A673 (cell line): ENCODE results near the gene YKT6. TPM values are rescaled to one million over a fixed set of nuclear protein-coding genes. Genes with fewer than 3 reads are reported as not detected.

Experiments
- BruUV-seq: library from RNA; stranded (reverse); fragments of 400-500 nt; replicated peaks from 2 replicates; lab custom pipeline; 2021; lab: Mats Ljungman, UMichigan
- CTCF ChIA-PET: fragments of 300-600 bp; sonication (Branson Sonifier 250); formaldehyde crosslinking; loops from one replicate; lab custom pipeline; 2022; ENCODE audit warnings: antibody characterized with exemption; lab: Charles Lee
- POLR2A ChIA-PET: fragments of 300-600 bp; sonication (Branson Sonifier 250); formaldehyde crosslinking; loops from one replicate; lab custom pipeline; 2022; ENCODE audit warnings: antibody characterized with exemption; ENCODE audit not compliant: low non-redundant PET; lab: Charles Lee
- DNase-seq: peaks from one replicate; pipeline ENCODE4 v3.0.0-alpha.2; 2015; ENCODE audit warnings: low spot score
- H3K27ac ChIP-seq: fragments of 200-600 bp; sonication (generic); 2 replicates; pipeline ENCODE4 v1.5.1; 2016; ENCODE audit warnings: mixed run types, low read depth, mild to moderate bottlenecking, mixed read lengths, antibody characterized with exemption, low read length; ENCODE audit not compliant: poor library complexity, severe bottlenecking
- H3K27me3 ChIP-seq: fragments of 200-600 bp; sonication (generic); replicated peaks from 2 replicates; pipeline ENCODE4 v1.6.1; 2017; ENCODE audit warnings: mixed run types, low read depth, mild to moderate bottlenecking, mixed read lengths, antibody characterized with exemption, low read length; ENCODE audit not compliant: insufficient read depth, poor library complexity
- H3K36me3 ChIP-seq: fragments of 200-600 bp; sonication (generic); 2 replicates; pipeline ENCODE4 v1.6.1; 2016; ENCODE audit warnings: mixed run types, mild to moderate bottlenecking, mixed read lengths, antibody characterized with exemption, low read length; ENCODE audit not compliant: insufficient read depth, poor library complexity, severe bottlenecking
- H3K4me1 ChIP-seq: fragments of 200-600 bp; sonication (generic); 2 replicates; pipeline ENCODE4 v1.6.1; 2017; ENCODE audit warnings: mixed run types, mild to moderate bottlenecking, mixed read lengths, antibody characterized with exemption, low read length; ENCODE audit not compliant: insufficient read depth, poor library complexity, severe bottlenecking
- H3K4me3 ChIP-seq: fragments of 200-600 bp; sonication (generic); 2 replicates; pipeline ENCODE4 v1.5.1; 2016; ENCODE audit warnings: low read depth, mixed run types, mild to moderate bottlenecking, mixed read lengths, low read length; ENCODE audit not compliant: poor library complexity, severe bottlenecking
- H3K9me3 ChIP-seq: fragments of 200-600 bp; sonication (generic); 2 replicates; pipeline ENCODE4 v1.6.1; 2016; ENCODE audit warnings: mixed run types, low read depth, mild to moderate bottlenecking, mixed read lengths, antibody characterized with exemption, low read length; ENCODE audit not compliant: poor library complexity, severe bottlenecking
- EZH2 ChIP-seq: fragments of 200-600 bp; sonication (generic); IDR thresholded peaks from 2 replicates; pipeline ENCODE4 v1.6.1; 2017; ENCODE audit warnings: borderline replicate concordance, low read depth, mild to moderate bottlenecking, mixed read lengths, antibody characterized with exemption, low read length; ENCODE audit not compliant: poor library complexity, severe bottlenecking
- intact Hi-C: fragments of 100-400 bp; cut with micrococcal nuclease; formaldehyde crosslinking; loops from one replicate; pipeline ENCODE4 v1.10.0; 2022; ENCODE audit not compliant: unreplicated experiment
- total RNA-seq: library from RNA; stranded (reverse); gene quantifications from 2 replicates; pipeline ENCODE4 v1.2.3, GENCODE V29; 2021
- TF ChIP-seq, protein P1 (sequence below): fragments of 300-800, 200-600 bp; sonication (generic); conservative IDR thresholded peaks from 2 replicates; pipeline ENCODE4 v1.5.1; 2017; ENCODE audit warnings: low read depth, mild to moderate bottlenecking, antibody characterized with exemption, low read length, moderate library complexity, mixed read lengths

The YKT6 gene
- total RNA-seq, 1 experiment from 2014 or later = 140 TPM

DNA sequence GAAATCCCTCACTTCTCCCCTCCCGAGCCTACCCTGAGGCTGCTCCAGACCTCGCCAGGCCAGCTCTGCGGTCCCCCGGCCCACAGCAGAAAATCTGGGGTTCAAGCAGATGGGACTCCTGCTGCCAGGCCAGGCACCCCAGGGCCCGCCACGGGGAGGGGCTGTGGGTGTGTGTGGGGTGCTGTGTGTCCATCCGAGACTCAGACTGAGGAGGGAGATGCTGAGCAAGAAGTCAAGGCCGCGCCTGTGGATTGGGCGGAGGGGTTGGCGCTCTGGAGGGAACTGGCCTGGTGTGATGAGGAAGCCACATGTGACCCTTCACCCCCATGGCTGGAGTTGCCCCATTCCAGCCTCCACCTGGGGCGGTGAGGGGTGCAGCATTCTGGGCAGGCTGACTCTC is 51.1 kb downstream of the YKT6 start:
- H3K27ac ChIP-seq = no peak overlapping the region
- H3K4me3 ChIP-seq = no peak overlapping the region
- DNase-seq = no peak
- ChIA-PET CTCF (no interaction called here), POLR2A (no interaction called here)
- H3K27me3 ChIP-seq = no peaks in the 10 kb centered on the region
- intact Hi-C loops = no loop called here
- no peaks in the 10 kb centered on the region for H3K9me3 ChIP-seq
- TF ChIP-seq, protein P1, sequence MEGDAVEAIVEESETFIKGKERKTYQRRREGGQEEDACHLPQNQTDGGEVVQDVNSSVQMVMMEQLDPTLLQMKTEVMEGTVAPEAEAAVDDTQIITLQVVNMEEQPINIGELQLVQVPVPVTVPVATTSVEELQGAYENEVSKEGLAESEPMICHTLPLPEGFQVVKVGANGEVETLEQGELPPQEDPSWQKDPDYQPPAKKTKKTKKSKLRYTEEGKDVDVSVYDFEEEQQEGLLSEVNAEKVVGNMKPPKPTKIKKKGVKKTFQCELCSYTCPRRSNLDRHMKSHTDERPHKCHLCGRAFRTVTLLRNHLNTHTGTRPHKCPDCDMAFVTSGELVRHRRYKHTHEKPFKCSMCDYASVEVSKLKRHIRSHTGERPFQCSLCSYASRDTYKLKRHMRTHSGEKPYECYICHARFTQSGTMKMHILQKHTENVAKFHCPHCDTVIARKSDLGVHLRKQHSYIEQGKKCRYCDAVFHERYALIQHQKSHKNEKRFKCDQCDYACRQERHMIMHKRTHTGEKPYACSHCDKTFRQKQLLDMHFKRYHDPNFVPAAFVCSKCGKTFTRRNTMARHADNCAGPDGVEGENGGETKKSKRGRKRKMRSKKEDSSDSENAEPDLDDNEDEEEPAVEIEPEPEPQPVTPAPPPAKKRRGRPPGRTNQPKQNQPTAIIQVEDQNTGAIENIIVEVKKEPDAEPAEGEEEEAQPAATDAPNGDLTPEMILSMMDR = no peak
- TF ChIP-seq EZH2 = no peak
- BruUV-seq = no TSS peak
- no peaks in the 10 kb centered on the region for H3K4me1 ChIP-seq
- H3K36me3 ChIP-seq = no peaks in the 10 kb centered on the region

DNA sequence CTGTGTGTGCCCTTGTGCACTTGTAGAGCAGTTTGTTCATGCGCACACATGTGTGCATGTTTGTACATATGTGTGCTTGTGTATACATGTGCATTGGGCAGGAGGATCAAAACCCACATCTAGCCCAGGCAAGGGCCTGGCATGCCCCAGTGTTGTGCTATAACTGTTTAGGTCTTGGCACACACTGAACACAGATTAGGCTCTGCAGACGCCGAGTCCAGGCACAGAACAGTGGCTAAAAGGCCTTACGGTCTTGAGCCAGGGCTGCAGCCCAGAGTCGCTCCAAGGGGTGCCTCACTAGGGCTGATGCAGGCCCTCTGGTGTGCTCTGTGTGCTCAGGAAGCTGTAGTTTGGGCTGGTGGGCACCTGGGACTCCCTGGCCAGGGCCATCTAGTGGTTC is 55.7 kb downstream of the YKT6 start:
- ChIA-PET CTCF (no interaction called here), POLR2A (no interaction called here)
- Histone ChIP-seq H3K36me3 (no peaks in the 10 kb centered on the region), H3K27ac (no peak overlapping the region), H3K27me3 (no peaks in the 10 kb centered on the region), H3K4me1 (peaks cover 13% of the 10 kb centered on the region), H3K9me3 (no peaks in the 10 kb centered on the region), H3K4me3 (no peak overlapping the region)
- intact Hi-C loops = no loop called here
- no peak for DNase-seq
- TF ChIP-seq, protein P1 = no peak
- no peak for TF ChIP-seq EZH2
- no TSS peak for BruUV-seq

DNA sequence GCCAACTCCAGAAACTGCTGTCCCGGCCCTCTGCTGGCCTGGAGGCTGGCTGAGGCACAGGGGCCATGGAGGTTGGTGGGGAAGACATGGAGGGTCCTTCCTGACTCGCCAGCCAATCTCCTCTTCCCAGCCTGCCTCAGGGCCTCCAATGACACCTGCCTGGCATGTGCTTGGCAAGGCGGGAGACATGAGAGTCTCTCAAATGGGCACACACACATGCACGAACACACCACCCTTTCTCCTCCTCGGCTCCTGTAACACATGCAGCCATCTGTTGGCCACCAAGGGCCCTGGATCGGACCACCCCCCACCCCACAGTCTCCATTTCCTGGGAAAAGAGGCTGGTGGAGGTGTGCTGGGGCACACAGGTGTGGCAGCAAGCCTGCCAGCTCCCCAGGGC is 56.4 kb downstream of the YKT6 start:
- intact Hi-C loops = no loop called here
- no peak for DNase-seq
- no peak for TF ChIP-seq EZH2
- TF ChIP-seq, protein P1 = no peak
- POLR2A ChIA-PET = no interaction called here
- Histone ChIP-seq H3K4me3 (no peak overlapping the region), H3K27ac (peak overlapping the region; percentile 43), H3K36me3 (no peaks in the 10 kb centered on the region), H3K9me3 (no peaks in the 10 kb centered on the region), H3K27me3 (no peaks in the 10 kb centered on the region), H3K4me1 (peaks cover 13% of the 10 kb centered on the region)
- CTCF ChIA-PET = no interaction called here
- BruUV-seq = no TSS peak
